ENCODE data around the gene DNHD1. TPM values are rescaled to one million over a fixed set of nuclear protein-coding genes. Genes with fewer than 3 reads are reported as not detected.

Gene DNHD1
- total RNA-seq, 2 donors from 2014 or later, result 7.4 to 11.8 TPM

- no peak for DNase-seq
- no peaks in the 10 kb centered on the region for H3K27me3 ChIP-seq
- no peak overlapping the region for H3K4me3 ChIP-seq
- TF ChIP-seq, protein P1, sequence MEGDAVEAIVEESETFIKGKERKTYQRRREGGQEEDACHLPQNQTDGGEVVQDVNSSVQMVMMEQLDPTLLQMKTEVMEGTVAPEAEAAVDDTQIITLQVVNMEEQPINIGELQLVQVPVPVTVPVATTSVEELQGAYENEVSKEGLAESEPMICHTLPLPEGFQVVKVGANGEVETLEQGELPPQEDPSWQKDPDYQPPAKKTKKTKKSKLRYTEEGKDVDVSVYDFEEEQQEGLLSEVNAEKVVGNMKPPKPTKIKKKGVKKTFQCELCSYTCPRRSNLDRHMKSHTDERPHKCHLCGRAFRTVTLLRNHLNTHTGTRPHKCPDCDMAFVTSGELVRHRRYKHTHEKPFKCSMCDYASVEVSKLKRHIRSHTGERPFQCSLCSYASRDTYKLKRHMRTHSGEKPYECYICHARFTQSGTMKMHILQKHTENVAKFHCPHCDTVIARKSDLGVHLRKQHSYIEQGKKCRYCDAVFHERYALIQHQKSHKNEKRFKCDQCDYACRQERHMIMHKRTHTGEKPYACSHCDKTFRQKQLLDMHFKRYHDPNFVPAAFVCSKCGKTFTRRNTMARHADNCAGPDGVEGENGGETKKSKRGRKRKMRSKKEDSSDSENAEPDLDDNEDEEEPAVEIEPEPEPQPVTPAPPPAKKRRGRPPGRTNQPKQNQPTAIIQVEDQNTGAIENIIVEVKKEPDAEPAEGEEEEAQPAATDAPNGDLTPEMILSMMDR (IDR thresholded peaks at IDR 0.05), result no peak
- H3K27ac ChIP-seq, result no peak overlapping the region
- intact Hi-C loops (cut with DNase I), result no loop called here
- no peaks in the 10 kb centered on the region for H3K4me1 ChIP-seq
- H3K9me3 ChIP-seq, result no peaks in the 10 kb centered on the region
- no peaks in the 10 kb centered on the region for H3K36me3 ChIP-seq
- H3K9ac ChIP-seq (ENCODE audit: low read depth in 2 of 2, low read length in 2 of 2), result no peak overlapping the region
Observed at GRCh38 chr11:6565988-6566703, 69.1 kb downstream of the DNHD1 start.

DNA sequence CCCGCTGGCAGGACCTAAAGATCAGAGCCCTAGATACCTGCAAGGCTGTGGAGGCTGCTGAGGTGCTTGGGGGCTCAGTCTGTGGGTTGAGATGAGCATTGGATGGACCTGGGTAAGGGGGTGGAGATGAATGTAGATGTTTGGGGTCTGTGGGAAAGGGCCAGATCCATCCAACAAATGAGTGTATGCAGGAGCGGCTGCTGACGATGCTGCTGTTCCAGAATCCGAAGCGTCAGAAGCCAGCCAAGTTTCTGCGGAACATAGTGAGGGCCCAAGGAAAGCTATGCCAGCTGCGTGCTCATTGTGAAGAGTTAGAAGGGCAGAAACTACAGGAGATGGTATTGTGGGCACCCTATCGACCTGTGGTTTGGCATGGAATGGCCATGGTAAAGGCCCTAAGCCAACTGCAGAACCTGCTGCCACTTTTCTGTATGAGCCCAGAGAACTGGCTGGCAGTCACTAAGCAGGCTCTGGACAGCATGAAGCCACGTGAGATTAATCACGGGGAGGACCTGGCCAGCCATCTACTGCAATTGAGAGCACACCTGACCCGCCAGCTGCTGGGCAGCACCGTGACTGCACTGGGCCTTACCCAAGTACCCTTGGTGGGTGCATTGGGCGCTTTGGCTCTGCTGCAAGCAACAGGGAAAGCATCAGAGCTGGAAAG is 69.8 kb downstream of the DNHD1 start:
- Histone ChIP-seq H3K9ac (ENCODE audit: low read depth in 2 of 2, low read length in 2 of 2) (no peak overlapping the region), H3K9me3 (no peaks in the 10 kb centered on the region), H3K36me3 (no peaks in the 10 kb centered on the region), H3K27me3 (no peaks in the 10 kb centered on the region), H3K27ac (no peak overlapping the region), H3K4me1 (no peaks in the 10 kb centered on the region), H3K4me3 (no peak overlapping the region)
- TF ChIP-seq, protein P1 (IDR thresholded peaks at IDR 0.05), result no peak
- intact Hi-C loops (cut with DNase I), result no loop called here
- no peak for DNase-seq

DNA sequence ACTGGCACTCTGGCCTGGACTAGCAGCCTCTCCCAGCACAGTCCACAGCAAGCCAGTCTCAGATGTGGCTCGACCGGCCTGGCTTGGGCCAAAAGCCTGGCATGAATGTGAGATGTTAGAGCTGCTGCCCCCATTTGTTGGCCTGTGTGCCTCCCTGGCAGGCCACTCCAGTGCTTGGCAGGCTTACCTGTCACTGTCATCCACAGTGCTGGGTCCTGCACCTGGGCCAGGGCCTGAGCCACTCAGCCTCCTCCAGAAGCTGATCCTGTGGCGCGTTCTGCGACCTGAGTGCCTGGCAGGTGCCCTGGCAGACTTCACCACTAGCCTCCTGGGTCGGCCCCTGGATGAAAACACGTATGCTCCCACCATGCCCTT is 70.3 kb downstream of the DNHD1 start:
- intact Hi-C loops (cut with DNase I), result no loop called here
- H3K9ac ChIP-seq (ENCODE audit: low read depth in 2 of 2, low read length in 2 of 2), result no peak overlapping the region
- H3K9me3 ChIP-seq, result no peaks in the 10 kb centered on the region
- no peak for DNase-seq
- no peak overlapping the region for H3K27ac ChIP-seq
- no peaks in the 10 kb centered on the region for H3K4me1 ChIP-seq
- no peaks in the 10 kb centered on the region for H3K27me3 ChIP-seq
- H3K36me3 ChIP-seq, result no peaks in the 10 kb centered on the region
- TF ChIP-seq, protein P1 (IDR thresholded peaks at IDR 0.05), result no peak
- H3K4me3 ChIP-seq, result no peak overlapping the region

DNA sequence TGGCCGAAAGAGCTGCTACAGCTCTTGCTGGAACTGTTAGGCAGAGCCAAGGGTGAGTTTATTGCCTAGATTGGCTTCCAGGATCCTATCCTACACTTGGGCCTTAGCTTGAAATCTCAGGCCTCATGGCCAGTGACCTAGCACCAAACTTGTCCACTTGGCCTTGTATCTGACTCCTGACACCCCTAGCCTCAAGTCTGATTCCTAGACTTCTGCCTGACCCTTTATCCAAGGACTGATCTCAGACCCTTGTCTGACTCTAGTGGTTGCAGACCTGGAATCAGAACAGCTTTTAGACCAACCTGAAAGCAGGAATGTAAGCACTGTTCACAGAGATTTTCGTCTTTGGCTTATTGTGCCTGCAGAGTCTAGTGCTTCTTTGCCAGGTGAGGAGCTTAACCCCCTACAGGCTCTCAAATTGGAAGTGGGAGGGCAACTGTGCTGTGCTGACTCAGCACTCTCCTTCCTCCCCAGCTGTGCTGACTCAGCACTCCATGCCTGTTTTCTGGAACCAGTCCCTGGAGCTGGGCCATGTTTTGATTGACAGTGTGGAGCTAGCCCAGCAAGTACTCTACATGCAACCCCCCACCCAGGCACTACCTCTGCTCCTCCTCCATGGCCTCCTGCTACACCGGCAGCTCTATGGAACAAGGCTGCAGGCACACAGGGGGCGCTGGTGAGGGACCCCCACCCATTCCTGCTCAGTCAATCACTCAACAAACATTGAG is 71.3 kb downstream of the DNHD1 start:
- intact Hi-C loops (cut with DNase I), result no loop called here
- H3K36me3 ChIP-seq, result no peaks in the 10 kb centered on the region
- no peak for DNase-seq

GRCh38 chr11:6569706-6570105 is 72.6 kb downstream of the DNHD1 start:
- intact Hi-C loops (cut with DNase I), result no loop called here

More for the DNA sequence above, 71.3 kb downstream of the DNHD1 start:
- no peaks in the 10 kb centered on the region for H3K27me3 ChIP-seq
- no peak overlapping the region for H3K4me3 ChIP-seq
- no peaks in the 10 kb centered on the region for H3K9me3 ChIP-seq
- H3K27ac ChIP-seq, result no peak overlapping the region
- TF ChIP-seq, protein P1 (IDR thresholded peaks at IDR 0.05), result no peak
- no peak overlapping the region for H3K9ac ChIP-seq (ENCODE audit: low read depth in 2 of 2, low read length in 2 of 2)
- no peaks in the 10 kb centered on the region for H3K4me1 ChIP-seq

More at GRCh38 chr11:6569706-6570105, 72.6 kb downstream of the DNHD1 start:
- H3K36me3 ChIP-seq, result no peaks in the 10 kb centered on the region
- no peaks in the 10 kb centered on the region for H3K9me3 ChIP-seq
- H3K27ac ChIP-seq, result no peak overlapping the region
- H3K4me3 ChIP-seq, result no peak overlapping the region
- H3K27me3 ChIP-seq, result no peaks in the 10 kb centered on the region
- H3K4me1 ChIP-seq, result no peaks in the 10 kb centered on the region
- no peak for DNase-seq
- no peak overlapping the region for H3K9ac ChIP-seq (ENCODE audit: low read depth in 2 of 2, low read length in 2 of 2)
- TF ChIP-seq, protein P1 (IDR thresholded peaks at IDR 0.05), result no peak

Measured in colonic mucosa (tissue), 4 donors.